Lower lobe of right lung (tissue), 2 donors: ENCODE measurements around the gene RPS2. TPM values are rescaled to one million over a fixed set of nuclear protein-coding genes. Genes with fewer than 3 reads are reported as not detected.

Experiments
- ATAC-seq, 2 donors: fragments of 200-7000 bp; cut with Tn5 transposase; one replicate each; pipeline ENCODE4 v1.9.1; 2020 to 2022; ENCODE audit warnings: mild to moderate bottlenecking in 2 of 2, moderate library complexity in 2 of 2
- DNase-seq: peaks from one replicate; pipeline ENCODE4 v3.0.0-alpha.2; 2020
- H3K27ac ChIP-seq: fragments of 200-600 bp; one replicate; pipeline ENCODE4 v1.8.0; 2022
- H3K27me3 ChIP-seq: fragments of 200-600 bp; one replicate; pipeline ENCODE4 v1.8.0; 2022; ENCODE audit warnings: low read depth
- H3K36me3 ChIP-seq: fragments of 200-600 bp; one replicate; pipeline ENCODE4 v1.8.0; 2022; ENCODE audit warnings: mild to moderate bottlenecking
- H3K4me1 ChIP-seq: fragments of 200-600 bp; one replicate; pipeline ENCODE4 v1.8.0; 2022
- H3K4me3 ChIP-seq: fragments of 200-600 bp; one replicate; pipeline ENCODE4 v1.8.0; 2022; ENCODE audit warnings: mild to moderate bottlenecking
- H3K9me3 ChIP-seq: fragments of 200-600 bp; one replicate; pipeline ENCODE4 v1.8.0; 2022
- intact Hi-C: fragments of 100-400 bp; cut with DNase I; formaldehyde crosslinking; loops from one replicate; pipeline ENCODE4 v1.11.0; 2022
- total RNA-seq: library from RNA; stranded (reverse); fragmentation: NEBNext Ultra II Directional; extraction: Animal tissue kit (Norgen Biotek cat#: 25700); gene quantifications from one replicate; pipeline ENCODE4 v1.2.1, GENCODE V29; 2021
- TF ChIP-seq, protein P1 (sequence below): fragments of 200-600 bp; IDR thresholded peaks from one replicate; pipeline ENCODE4 v1.8.0; 2022; ENCODE audit warnings: antibody characterized with exemption, mild to moderate bottlenecking
- donor health status: DM: no; HTN: yes; CAD: no; lungs with severe emphysema.

RPS2 gene
- total RNA-seq, 1 donor from 2014 or later: 1,721 TPM

DNA sequence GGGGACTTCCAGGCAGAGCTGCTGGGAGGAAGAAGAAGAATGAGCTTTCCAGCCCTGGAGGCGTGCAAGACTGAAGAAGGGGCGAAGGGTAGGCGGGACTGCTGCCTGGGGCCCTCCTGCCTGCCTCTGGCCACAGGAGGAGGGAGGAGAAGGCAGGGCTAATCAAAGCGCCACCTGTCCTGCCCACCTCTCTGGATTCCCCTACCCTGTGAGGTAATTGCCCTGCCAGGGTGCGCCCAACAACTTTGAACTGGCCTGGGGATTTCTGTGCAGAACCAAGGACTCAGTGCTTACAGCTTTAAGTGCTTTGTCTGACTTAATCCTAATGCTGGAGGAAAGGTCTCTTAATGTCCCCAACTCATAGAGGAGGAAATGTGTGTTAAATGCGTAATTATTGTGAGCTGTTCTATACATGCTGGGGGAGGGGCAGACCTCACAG is 16.8 kb upstream of the RPS2 start, which contains the start of gene NOXO1:
NOXO1 (minus strand) TSS at position 72 of the 439 bp plus-strand sequence. CDS start 290 bp downstream, outside the sequence.
- H3K36me3 ChIP-seq: peaks cover 33% of the 10 kb centered on the region
- H3K4me1 ChIP-seq: peaks cover 30% of the 10 kb centered on the region
- peak within 1 kb of the TSS; percentile 42 for H3K4me3 ChIP-seq
- peaks cover 33% of the 10 kb centered on the region for H3K27me3 ChIP-seq
- H3K27ac ChIP-seq: peak within 1 kb of the TSS; percentile 81
- ATAC-seq (no peak), DNase-seq (no peak)
- intact Hi-C loops: no loop called here
- TF ChIP-seq, protein P1, sequence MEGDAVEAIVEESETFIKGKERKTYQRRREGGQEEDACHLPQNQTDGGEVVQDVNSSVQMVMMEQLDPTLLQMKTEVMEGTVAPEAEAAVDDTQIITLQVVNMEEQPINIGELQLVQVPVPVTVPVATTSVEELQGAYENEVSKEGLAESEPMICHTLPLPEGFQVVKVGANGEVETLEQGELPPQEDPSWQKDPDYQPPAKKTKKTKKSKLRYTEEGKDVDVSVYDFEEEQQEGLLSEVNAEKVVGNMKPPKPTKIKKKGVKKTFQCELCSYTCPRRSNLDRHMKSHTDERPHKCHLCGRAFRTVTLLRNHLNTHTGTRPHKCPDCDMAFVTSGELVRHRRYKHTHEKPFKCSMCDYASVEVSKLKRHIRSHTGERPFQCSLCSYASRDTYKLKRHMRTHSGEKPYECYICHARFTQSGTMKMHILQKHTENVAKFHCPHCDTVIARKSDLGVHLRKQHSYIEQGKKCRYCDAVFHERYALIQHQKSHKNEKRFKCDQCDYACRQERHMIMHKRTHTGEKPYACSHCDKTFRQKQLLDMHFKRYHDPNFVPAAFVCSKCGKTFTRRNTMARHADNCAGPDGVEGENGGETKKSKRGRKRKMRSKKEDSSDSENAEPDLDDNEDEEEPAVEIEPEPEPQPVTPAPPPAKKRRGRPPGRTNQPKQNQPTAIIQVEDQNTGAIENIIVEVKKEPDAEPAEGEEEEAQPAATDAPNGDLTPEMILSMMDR: no peak
- H3K9me3 ChIP-seq: no peaks in the 10 kb centered on the region

DNA sequence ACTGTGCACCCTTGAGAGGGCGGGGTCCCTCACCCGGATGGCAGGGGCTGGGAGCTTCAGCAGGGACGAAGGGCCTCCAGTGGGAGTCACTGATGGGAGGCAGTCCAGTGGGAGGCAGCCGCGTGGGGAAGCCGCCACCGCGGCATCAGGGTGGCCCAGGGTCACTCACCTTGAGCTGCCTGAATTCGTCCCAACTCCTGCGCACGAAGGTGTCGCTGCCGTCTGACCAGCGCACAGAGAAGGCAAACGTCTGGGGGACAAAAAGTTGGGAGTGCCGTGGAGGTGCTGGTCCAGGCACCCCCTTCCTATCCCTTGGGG is 16.1 kb upstream of the RPS2 start:
- ATAC-seq (no peak), DNase-seq (no peak)
- Histone ChIP-seq H3K4me3 (no peak overlapping the region), H3K4me1 (peaks cover 30% of the 10 kb centered on the region), H3K27ac (peak overlapping the region; percentile 81), H3K36me3 (peaks cover 33% of the 10 kb centered on the region), H3K27me3 (peaks cover 33% of the 10 kb centered on the region), H3K9me3 (no peaks in the 10 kb centered on the region)
- intact Hi-C loops: no loop called here
- TF ChIP-seq, protein P1: no peak

DNA sequence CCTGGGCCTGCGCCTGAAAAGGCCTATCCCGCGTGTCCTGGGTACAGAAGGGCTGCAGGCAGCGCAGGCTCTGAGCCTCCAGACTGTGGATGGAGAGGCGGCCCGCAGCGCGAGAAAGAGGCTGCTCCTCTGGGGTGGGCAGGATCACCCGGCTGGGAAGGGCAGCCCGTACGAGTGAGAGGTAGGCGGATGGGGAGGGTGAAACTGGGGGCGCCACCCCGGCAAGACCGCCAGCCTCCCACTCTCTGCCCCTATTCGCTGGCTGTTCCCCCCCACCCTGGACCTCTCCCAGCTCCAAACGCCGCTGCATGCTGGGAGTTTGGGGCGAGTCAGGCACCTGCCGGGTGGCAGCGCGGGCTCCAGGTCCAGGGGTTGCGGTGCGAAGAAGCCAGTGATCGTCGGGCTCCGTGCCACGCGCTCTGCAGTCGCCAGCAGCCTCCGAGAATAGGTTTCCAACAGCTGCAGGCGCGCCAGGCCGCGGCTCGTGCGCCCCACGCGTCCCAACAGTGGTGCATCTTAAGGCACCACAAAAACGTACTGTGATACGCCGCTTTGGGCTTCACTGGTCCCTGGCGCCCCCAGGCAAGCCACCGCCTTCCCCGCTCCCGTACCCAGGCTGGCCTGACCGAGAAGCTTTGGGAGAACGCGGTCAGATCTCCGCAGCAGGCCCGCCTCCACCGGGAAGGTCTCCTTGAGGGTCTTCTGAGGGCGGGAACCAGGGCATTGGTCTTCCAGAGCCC is 15.6 kb upstream of the RPS2 start:
- H3K4me1 ChIP-seq: peaks cover 27% of the 10 kb centered on the region
- peak overlapping the region; percentile 81 for H3K27ac ChIP-seq
- H3K4me3 ChIP-seq: peak overlapping the region; percentile 42
- H3K9me3 ChIP-seq: no peaks in the 10 kb centered on the region
- H3K36me3 ChIP-seq: peaks cover 33% of the 10 kb centered on the region
- ATAC-seq (peak in 1 of 2 donors; percentile 7), DNase-seq (no peak)
- peaks cover 33% of the 10 kb centered on the region for H3K27me3 ChIP-seq
- intact Hi-C loops: no loop called here
- TF ChIP-seq, protein P1: no peak

DNA sequence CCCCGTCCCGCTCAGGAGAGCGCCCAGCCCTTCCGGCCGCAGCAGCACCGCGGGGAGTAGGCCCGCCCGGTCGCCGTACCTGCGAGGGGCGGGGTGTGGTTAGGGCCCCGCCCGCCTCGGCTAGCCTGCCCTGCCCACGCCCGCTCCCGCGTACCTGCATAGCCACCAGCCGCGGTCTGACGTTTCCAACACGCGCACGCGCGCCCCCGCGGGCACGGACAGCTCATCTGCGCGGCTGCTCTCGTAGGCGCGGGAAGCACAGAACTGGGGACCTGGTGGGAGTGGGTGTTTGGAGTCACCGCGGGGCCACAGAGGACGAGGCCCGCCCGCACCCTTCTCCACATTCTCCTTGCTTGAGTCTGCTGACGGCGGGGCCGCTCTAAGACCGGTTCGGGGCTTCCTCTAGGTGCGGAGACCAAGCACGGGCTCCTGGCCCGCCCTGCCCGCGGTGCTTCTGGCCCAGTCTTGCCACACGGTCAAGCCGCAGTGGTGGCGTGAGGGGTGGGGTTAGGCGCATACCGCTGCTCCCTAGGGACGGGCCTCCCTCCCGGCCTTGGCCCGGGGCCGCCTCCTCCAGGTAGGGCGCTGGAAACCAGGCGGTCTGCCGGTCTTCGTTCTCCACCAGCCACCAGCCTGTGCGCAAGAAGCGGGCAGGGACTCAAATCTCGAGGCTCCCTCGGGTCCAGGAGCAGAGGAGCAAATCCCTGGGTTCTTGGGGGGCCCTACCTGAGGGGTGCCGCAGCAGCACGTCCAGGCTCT is 14.8 kb upstream of the RPS2 start:
- H3K27ac ChIP-seq: peak overlapping the region; percentile 81
- DNase-seq (peak; percentile 92), ATAC-seq (peak; percentile 79 to 83)
- TF ChIP-seq, protein P1: no peak
- H3K9me3 ChIP-seq: no peaks in the 10 kb centered on the region
- H3K36me3 ChIP-seq: peaks cover 40% of the 10 kb centered on the region
- H3K27me3 ChIP-seq: peaks cover 33% of the 10 kb centered on the region
- peak overlapping the region; percentile 42 for H3K4me3 ChIP-seq
- intact Hi-C loops: no loop called here
- peaks cover 19% of the 10 kb centered on the region for H3K4me1 ChIP-seq

DNA sequence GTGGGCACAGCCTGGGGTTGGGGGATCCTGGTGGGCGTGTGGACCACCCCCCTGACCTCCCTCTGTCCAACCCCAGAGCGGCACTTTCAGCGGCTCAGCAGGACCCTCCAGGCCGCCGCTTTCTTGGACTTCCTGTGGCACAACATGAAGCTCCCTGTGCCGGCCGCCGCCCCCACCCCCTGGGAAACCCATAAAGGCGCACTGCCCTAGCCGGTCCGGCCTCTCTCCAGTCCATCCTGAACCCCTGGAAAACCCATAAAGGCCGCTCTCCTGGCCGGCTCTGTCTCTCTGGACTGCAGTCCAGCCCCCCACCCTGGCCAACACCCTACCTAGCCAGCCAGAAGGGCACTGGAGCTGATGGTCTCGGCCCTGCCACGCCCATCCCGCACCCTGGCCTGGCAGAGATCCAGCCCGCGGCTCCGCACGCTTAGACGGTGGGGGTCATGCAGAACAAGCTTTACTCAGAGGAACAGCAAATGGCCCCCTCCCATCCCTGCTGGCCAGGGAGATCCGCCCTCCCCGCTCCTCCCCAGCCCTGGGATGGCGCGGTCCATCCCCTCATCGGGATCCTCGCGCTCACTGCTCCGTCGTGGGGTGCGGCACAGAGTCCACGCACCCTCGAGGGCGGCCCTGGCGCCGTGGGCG is 14.0 kb upstream of the RPS2 start:
- peaks cover 33% of the 10 kb centered on the region for H3K27me3 ChIP-seq
- H3K36me3 ChIP-seq: peaks cover 45% of the 10 kb centered on the region
- TF ChIP-seq, protein P1: no peak
- no peak for DNase-seq
- H3K9me3 ChIP-seq: no peaks in the 10 kb centered on the region
- H3K4me1 ChIP-seq: peaks cover 22% of the 10 kb centered on the region
- H3K27ac ChIP-seq: peak overlapping the region; percentile 81
- intact Hi-C loops: no loop called here
- ATAC-seq: no peak
- peak overlapping the region; percentile 42 for H3K4me3 ChIP-seq
